ENCODE measurements around the gene CLIP1. TPM values are rescaled to one million over a fixed set of nuclear protein-coding genes. Genes with fewer than 3 reads are reported as not detected.

The CLIP1 gene
- total and polyA plus RNA-seq, 2 of the 4 experiments (the other 2 are of a cell fraction), result 38.0 to 54.8 TPM

- WGBS, 2 experiments (ENCODE audit: extremely low coverage in 2 of 2, insufficient read length in 1 of 2), result no CpG with 5 or more reads among the region's 2 CpGs
- no peak overlapping the region for H3K4me2 ChIP-seq (ENCODE audit: low read depth, low read length)
- intact Hi-C loops (cut with micrococcal nuclease) (no loop called here), in situ Hi-C loops (cut with MboI; ENCODE audit: low sequenced_read_pairs) (no loop called here), dilution Hi-C loops (cut with HindIII; ENCODE audit: low sequenced_read_pairs, unreplicated experiment) (no loop called here)
- no peak overlapping the region for H2BK5ac ChIP-seq (ENCODE audit: low read depth, low read length, poor library complexity, severe bottlenecking)
- H4K5ac ChIP-seq (ENCODE audit: low read depth, low read length), result no peak overlapping the region
- H3K56ac ChIP-seq (ENCODE audit: extremely low read depth, insufficient read depth, low read length), result no peak overlapping the region
- BruUV-seq (replicated peaks), result no TSS peak
- H3K18ac ChIP-seq (ENCODE audit: low read depth, low read length), result no peak overlapping the region
- no peak overlapping the region for H2BK15ac ChIP-seq (ENCODE audit: low read depth, low read length)
- H2AFZ ChIP-seq (replicated peaks; ENCODE audit: low read length, poor library complexity), result no peak overlapping the region
- ChIA-PET POLR2A (ENCODE audit: unreplicated experiment) (no interaction called here), CTCF (no interaction called here)
- no peak overlapping the region for H2BK120ac ChIP-seq (ENCODE audit: low read depth, low read length)
- no peak overlapping the region for H2AK9ac ChIP-seq (replicated peaks; ENCODE audit: low read depth, low read length, poor library complexity)
- no peaks in the 10 kb centered on the region for H4K20me1 ChIP-seq (ENCODE audit: insufficient read depth, low read length)
- peaks cover 15% of the 10 kb centered on the region for H3K9me1 ChIP-seq (ENCODE audit: insufficient read depth, low read length)
- no peak overlapping the region for H3K4ac ChIP-seq (ENCODE audit: low read depth, low read length)
- DNase-seq (no peak), ATAC-seq (ENCODE audit: low read depth) (no peak)
- no peak overlapping the region for H3K23ac ChIP-seq (ENCODE audit: low read depth, low read length)
- TF ChIP-seq BHLHE40 (IDR thresholded peaks at IDR 0.05; ENCODE audit: low read depth, low read length), result no peak
- TF ChIP-seq RFX5 (IDR thresholded peaks at IDR 0.05; ENCODE audit: low read depth, low read length), result no peak
- no peak for TF ChIP-seq CEBPB (IDR thresholded peaks at IDR 0.05; ENCODE audit: low read depth, low read length)
- no peak for TF ChIP-seq POLR2A (IDR thresholded peaks at IDR 0.05; ENCODE audit: low read depth, low read length)
- no peak for TF ChIP-seq CTCF (conservative IDR thresholded peaks at IDR 0.05; ENCODE audit: low read depth, low read length)
- TF ChIP-seq RAD21 (IDR thresholded peaks at IDR 0.05; ENCODE audit: low read length), result no peak
- no peak for TF ChIP-seq FOS (IDR thresholded peaks at IDR 0.05; ENCODE audit: low read depth, low read length)
- TF ChIP-seq ELK1 (IDR thresholded peaks at IDR 0.05; ENCODE audit: borderline replicate concordance, low read depth, low read length), result no peak
- no peak for TF ChIP-seq RCOR1 (IDR thresholded peaks at IDR 0.05; ENCODE audit: insufficient replicate concordance, low read length)
- no peak for TF ChIP-seq USF2 (IDR thresholded peaks at IDR 0.05; ENCODE audit: low read depth, low read length)
- TF ChIP-seq MAFK (IDR thresholded peaks at IDR 0.05; ENCODE audit: low read depth, low read length), result no peak
- no peak for TF ChIP-seq MAZ (IDR thresholded peaks at IDR 0.05; ENCODE audit: borderline replicate concordance, low read depth, low read length)
- no peak overlapping the region for H4K8ac ChIP-seq (ENCODE audit: low read depth in 2 of 2, low read length in 2 of 2)
- H3K27me3 ChIP-seq (ENCODE audit: control insufficient read depth, insufficient read depth, low read length), result no peaks in the 10 kb centered on the region
- H2BK20ac ChIP-seq (ENCODE audit: low read depth, low read length), result no peak overlapping the region
- no peak overlapping the region for H4K91ac ChIP-seq (ENCODE audit: insufficient read depth, low read depth, low read length)
- H3K36me3 ChIP-seq (ENCODE audit: control insufficient read depth, insufficient read depth, low read length), result no peaks in the 10 kb centered on the region
- no peak overlapping the region for H3K27ac ChIP-seq (ENCODE audit: insufficient read depth, low read length)
- no peak overlapping the region; the same call in 1 of the 2 replicates for H2AK5ac ChIP-seq (ENCODE audit: low read depth, low read length)
- H3K4me1 ChIP-seq (ENCODE audit: control insufficient read depth, insufficient read depth, low read length), result no peaks in the 10 kb centered on the region
- no peaks in the 10 kb centered on the region for H3K79me1 ChIP-seq (ENCODE audit: low read depth in 1 of 2, low read length in 2 of 2)
- no peak overlapping the region for H3K9ac ChIP-seq (ENCODE audit: low read depth, low read length)
- H3K4me3 ChIP-seq (ENCODE audit: insufficient read depth, low read depth, low read length), result no peak overlapping the region
- H3K9me3 ChIP-seq (ENCODE audit: control insufficient read depth, insufficient read depth, low read length), result no peaks in the 10 kb centered on the region
- H3K14ac ChIP-seq (replicated peaks; ENCODE audit: low read depth, low read length), result no peak overlapping the region
Observed at GRCh38 chr12:122457627-122458026, 35.2 kb upstream of the CLIP1 start.

Measured in IMR-90 (cell line).